ENCODE results near the gene KLHL3. TPM values are rescaled to one million over a fixed set of nuclear protein-coding genes. Genes with fewer than 3 reads are reported as not detected.

The KLHL3 gene
- total RNA-seq, 1 donor from 2014 or later: 7.5 TPM

GRCh38 chr5:137592317-137592716 is 143.6 kb downstream of the KLHL3 start:
- no peak overlapping the region for H3K27ac ChIP-seq
- H3K4me3 ChIP-seq: no peak overlapping the region
- no peaks in the 10 kb centered on the region for H3K4me1 ChIP-seq
- H3K27me3 ChIP-seq: no peaks in the 10 kb centered on the region
- no peak for TF ChIP-seq CTCF (IDR thresholded peaks at IDR 0.05)
- DNase-seq (ENCODE audit: low spot score in 2 of 2): no peak
- H3K9me3 ChIP-seq: peaks cover 0 to 12% of the 10 kb centered on the region in 2 donors
- no peaks in the 10 kb centered on the region for H3K36me3 ChIP-seq
- intact Hi-C loops (cut with DNase I): no loop called here

DNA sequence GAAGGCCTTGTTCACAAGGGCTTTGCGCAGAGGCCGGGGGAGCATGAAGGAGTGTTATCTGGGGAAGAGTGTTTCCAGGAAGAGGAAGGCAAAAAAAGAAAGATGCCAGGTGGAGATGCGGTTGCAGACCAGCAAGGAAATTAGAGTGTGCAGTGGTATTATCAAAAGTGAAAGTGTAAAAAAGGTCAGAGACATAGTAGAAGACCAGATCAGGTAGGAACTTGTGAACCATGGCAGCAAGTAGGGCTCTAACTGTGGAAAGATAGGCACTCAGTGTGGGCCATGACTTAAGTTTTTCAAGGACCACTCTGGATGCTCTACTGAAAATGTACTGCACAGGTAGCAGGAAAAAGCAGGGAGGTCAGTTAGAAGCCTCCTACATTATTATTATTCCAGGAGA is 146.7 kb downstream of the KLHL3 start:
- H3K27ac ChIP-seq: no peak overlapping the region
- DNase-seq (ENCODE audit: low spot score in 2 of 2): no peak

DNA sequence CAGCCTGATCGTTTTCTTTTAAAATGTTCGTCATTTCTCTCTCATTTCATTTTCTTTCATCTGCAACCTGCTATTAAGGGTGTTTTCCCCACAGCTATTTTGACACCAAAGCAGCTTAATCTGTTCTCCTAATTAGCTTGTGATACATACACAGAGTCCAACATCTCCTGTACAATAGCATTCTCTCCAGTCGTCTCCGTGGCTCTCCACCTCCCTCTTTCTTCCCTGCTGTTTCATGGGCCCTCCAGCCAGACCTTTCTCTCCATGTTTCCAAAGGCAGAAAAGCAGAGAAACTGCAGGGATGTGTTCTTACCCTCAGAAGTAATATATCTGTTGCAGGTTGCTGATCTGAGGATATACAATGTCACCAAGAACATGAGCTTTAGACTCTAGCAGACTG is 148.0 kb downstream of the KLHL3 start:
- intact Hi-C loops (cut with DNase I): no loop called here
- DNase-seq (ENCODE audit: low spot score in 2 of 2): no peak
- TF ChIP-seq CTCF (IDR thresholded peaks at IDR 0.05): no peak
- H3K4me1 ChIP-seq: no peaks in the 10 kb centered on the region
- no peak overlapping the region for H3K4me3 ChIP-seq
- no peaks in the 10 kb centered on the region for H3K36me3 ChIP-seq
- no peaks in the 10 kb centered on the region for H3K27me3 ChIP-seq
- no peak overlapping the region for H3K27ac ChIP-seq
- peaks cover 0 to 12% of the 10 kb centered on the region in 2 donors for H3K9me3 ChIP-seq

More for the DNA sequence above, 146.7 kb downstream of the KLHL3 start:
- Histone ChIP-seq H3K4me3 (no peak overlapping the region), H3K4me1 (no peaks in the 10 kb centered on the region), H3K9me3 (peaks cover 0 to 12% of the 10 kb centered on the region in 2 donors), H3K36me3 (no peaks in the 10 kb centered on the region), H3K27me3 (no peaks in the 10 kb centered on the region)
- no peak for TF ChIP-seq CTCF (IDR thresholded peaks at IDR 0.05)
- intact Hi-C loops (cut with DNase I): no loop called here

GRCh38 chr5:137584262-137584661 is 151.6 kb downstream of the KLHL3 start:
- Histone ChIP-seq H3K9me3 (no peaks in the 10 kb centered on the region), H3K27ac (no peak overlapping the region)

GRCh38 chr5:137583129-137583528 is 152.8 kb downstream of the KLHL3 start:
- no peak for TF ChIP-seq CTCF (IDR thresholded peaks at IDR 0.05)
- intact Hi-C loops (cut with DNase I): no loop called here
- H3K27me3 ChIP-seq: no peaks in the 10 kb centered on the region
- H3K9me3 ChIP-seq: no peaks in the 10 kb centered on the region
- no peaks in the 10 kb centered on the region for H3K4me1 ChIP-seq
- no peak overlapping the region for H3K27ac ChIP-seq
- DNase-seq (ENCODE audit: low spot score in 2 of 2): no peak
- no peak overlapping the region for H3K4me3 ChIP-seq
- H3K36me3 ChIP-seq: no peaks in the 10 kb centered on the region

More at GRCh38 chr5:137584262-137584661, 151.6 kb downstream of the KLHL3 start:
- no peaks in the 10 kb centered on the region for H3K36me3 ChIP-seq
- no peak overlapping the region for H3K4me3 ChIP-seq
- no peaks in the 10 kb centered on the region for H3K4me1 ChIP-seq
- no peak for TF ChIP-seq CTCF (IDR thresholded peaks at IDR 0.05)
- no peaks in the 10 kb centered on the region for H3K27me3 ChIP-seq
- intact Hi-C loops (cut with DNase I): no loop called here
- DNase-seq (ENCODE audit: low spot score in 2 of 2): no peak

GRCh38 chr5:137582218-137582617 is 153.7 kb downstream of the KLHL3 start:
- Histone ChIP-seq H3K4me3 (no peak overlapping the region), H3K27ac (no peak overlapping the region), H3K36me3 (no peaks in the 10 kb centered on the region), H3K9me3 (no peaks in the 10 kb centered on the region), H3K4me1 (no peaks in the 10 kb centered on the region), H3K27me3 (no peaks in the 10 kb centered on the region)
- TF ChIP-seq CTCF (IDR thresholded peaks at IDR 0.05): no peak
- DNase-seq (ENCODE audit: low spot score in 2 of 2): no peak
- intact Hi-C loops (cut with DNase I): no loop called here
